Measurements from ENCODE around the gene SEMA3F.
"Not testable (repeated sequence)": the region's sequence is repeated elsewhere in the genome, so short reads cannot be mapped to it uniquely, and the experiment has no call there.

Gene SEMA3F

DNA sequence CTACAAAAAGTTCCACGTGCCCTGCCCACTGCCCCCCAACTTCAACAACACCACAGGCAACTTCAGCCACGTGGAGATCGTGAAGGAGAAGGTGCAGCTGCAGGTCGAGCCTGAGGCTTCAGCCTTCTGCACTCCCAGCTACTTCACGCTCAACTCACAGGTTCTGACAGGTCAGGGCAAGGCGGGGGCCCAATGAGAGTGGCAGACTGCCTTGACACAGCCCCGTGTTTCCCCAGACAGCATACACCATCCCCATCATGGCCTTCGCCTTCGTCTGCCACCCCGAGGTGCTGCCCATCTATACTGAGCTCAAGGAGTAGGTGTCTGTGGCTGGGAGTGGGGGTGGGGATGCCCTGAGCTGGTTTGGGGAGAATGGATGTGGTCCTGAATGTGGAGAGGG lies 62.6 kb downstream of the SEMA3F start:
- H3K9ac ChIP-seq (ENCODE audit: low read depth, low read length) = no peak overlapping the region
- no peaks in the 10 kb centered on the region for H3K4me1 ChIP-seq (ENCODE audit: insufficient read depth, low read length)
- no peaks in the 10 kb centered on the region for H3K9me3 ChIP-seq (ENCODE audit: insufficient read depth, low read depth, low read length)
- no peak overlapping the region for H3K27ac ChIP-seq (ENCODE audit: low read depth, low read length)
- H3K27me3 ChIP-seq (ENCODE audit: insufficient read depth, low read length) = no peaks in the 10 kb centered on the region
- WGBS = 87% methylated on average over 10 of the region's 10 CpGs
- H3K4me3 ChIP-seq (ENCODE audit: low read length) = no peak overlapping the region
- H3K36me3 ChIP-seq (ENCODE audit: insufficient read depth, low read length) = no peaks in the 10 kb centered on the region

DNA sequence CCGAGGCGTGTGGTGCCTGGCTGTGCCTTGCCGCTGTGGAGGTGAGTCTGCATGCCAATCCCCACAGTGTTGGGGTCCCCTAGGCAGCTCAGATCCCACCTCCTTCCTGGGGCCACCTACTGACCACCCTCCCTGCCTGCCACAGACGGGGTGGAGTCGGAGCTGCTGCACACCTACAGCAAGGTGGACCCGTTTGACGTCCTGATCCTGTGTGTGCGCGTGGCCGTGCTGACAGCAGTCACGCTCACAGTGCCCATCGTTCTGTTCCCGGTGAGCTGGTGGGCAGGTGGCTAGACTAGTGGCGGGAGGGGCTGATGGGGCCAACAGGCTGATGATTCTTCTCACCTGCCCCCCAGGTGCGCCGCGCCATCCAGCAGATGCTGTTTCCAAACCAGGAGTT lies 63.3 kb downstream of the SEMA3F start:
- Histone ChIP-seq H3K9me3 (ENCODE audit: insufficient read depth, low read depth, low read length) (no peaks in the 10 kb centered on the region), H3K9ac (ENCODE audit: low read depth, low read length) (no peak overlapping the region), H3K4me3 (ENCODE audit: low read length) (no peak overlapping the region), H3K27me3 (ENCODE audit: insufficient read depth, low read length) (no peaks in the 10 kb centered on the region), H3K27ac (ENCODE audit: low read depth, low read length) (no peak overlapping the region), H3K4me1 (ENCODE audit: insufficient read depth, low read length) (no peaks in the 10 kb centered on the region), H3K36me3 (ENCODE audit: insufficient read depth, low read length) (no peaks in the 10 kb centered on the region)
- 94% methylated on average over 17 of the region's 17 CpGs for WGBS

DNA sequence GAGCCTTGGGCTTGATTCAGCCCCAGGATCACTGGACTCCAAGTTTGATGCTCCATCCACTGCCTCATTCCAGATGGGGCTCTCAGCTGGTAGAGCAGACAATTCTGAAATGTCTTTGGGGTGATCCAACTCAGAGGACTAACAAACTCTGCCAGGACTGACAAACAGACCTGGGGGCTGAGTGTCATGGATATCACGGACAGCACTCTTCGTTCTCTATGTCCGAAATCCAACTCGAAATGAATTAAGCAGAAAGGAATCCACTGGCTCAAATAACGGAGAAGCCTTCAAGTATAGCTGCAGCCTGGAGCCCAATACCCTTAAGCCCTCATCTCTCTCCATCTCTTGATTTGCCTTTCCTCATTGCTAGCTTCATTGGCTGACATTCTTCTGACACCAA lies 64.2 kb downstream of the SEMA3F start:
- no peaks in the 10 kb centered on the region for H3K4me1 ChIP-seq (ENCODE audit: insufficient read depth, low read length)
- no peak overlapping the region for H3K4me3 ChIP-seq (ENCODE audit: low read length)
- no peaks in the 10 kb centered on the region for H3K27me3 ChIP-seq (ENCODE audit: insufficient read depth, low read length)
- H3K9me3 ChIP-seq (ENCODE audit: insufficient read depth, low read depth, low read length) = no peaks in the 10 kb centered on the region
- no peaks in the 10 kb centered on the region for H3K36me3 ChIP-seq (ENCODE audit: insufficient read depth, low read length)
- H3K27ac ChIP-seq (ENCODE audit: low read depth, low read length) = no peak overlapping the region
- WGBS = 90% methylated on average over 5 of the region's 5 CpGs
- no peak overlapping the region for H3K9ac ChIP-seq (ENCODE audit: low read depth, low read length)

DNA sequence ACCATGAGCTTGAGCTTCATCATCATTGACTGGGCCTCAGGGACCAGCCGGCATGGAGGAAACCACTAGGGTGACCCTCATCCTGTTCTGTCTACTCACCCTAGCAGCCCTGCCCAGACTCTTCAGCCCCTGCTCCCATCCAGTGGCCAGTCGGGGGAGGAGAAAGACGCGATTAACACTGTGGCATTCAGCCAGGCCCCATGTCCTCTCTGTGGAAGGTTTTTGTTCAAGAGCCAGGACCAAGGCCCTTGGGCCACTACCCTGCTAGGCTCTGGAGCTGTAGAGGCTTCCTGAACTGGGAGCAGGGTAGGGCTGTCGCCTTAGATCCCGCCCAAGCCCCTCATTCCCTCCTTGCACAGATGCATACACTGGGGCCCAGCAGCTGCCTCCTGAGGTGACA lies 65.0 kb downstream of the SEMA3F start:
- 87% methylated on average over 6 of the region's 6 CpGs for WGBS

DNA sequence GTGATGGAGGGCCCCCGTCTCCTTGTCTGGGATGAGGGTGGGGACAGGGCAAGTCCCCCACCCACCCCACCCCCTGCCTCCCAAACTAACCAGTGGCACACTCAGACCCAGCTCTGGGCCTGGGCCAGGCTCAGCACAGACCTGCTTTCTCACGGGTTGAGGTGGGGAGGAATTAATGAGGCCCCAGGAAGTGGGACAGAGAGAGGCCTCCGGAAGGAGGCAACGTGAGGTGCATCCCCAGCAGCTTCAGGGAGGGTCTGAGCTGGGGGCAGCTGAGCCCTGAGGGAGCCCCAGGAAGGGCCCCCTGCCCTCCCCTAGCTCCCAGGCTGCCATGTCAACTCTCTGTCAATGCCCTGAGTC lies 65.9 kb downstream of the SEMA3F start:
- Histone ChIP-seq H3K36me3 (ENCODE audit: insufficient read depth, low read length) (no peaks in the 10 kb centered on the region), H3K4me3 (ENCODE audit: low read length) (no peak overlapping the region), H3K4me1 (ENCODE audit: insufficient read depth, low read length) (no peaks in the 10 kb centered on the region), H3K9me3 (ENCODE audit: insufficient read depth, low read depth, low read length) (no peaks in the 10 kb centered on the region), H3K9ac (ENCODE audit: low read depth, low read length) (no peak overlapping the region), H3K27me3 (ENCODE audit: insufficient read depth, low read length) (no peaks in the 10 kb centered on the region), H3K27ac (ENCODE audit: low read depth, low read length) (no peak overlapping the region)
- 89% methylated on average over 3 of the region's 4 CpGs for WGBS

More for the DNA sequence above, 65.0 kb downstream of the SEMA3F start:
- Histone ChIP-seq H3K27ac (ENCODE audit: low read depth, low read length) (no peak overlapping the region), H3K27me3 (ENCODE audit: insufficient read depth, low read length) (no peaks in the 10 kb centered on the region), H3K9ac (ENCODE audit: low read depth, low read length) (no peak overlapping the region), H3K36me3 (ENCODE audit: insufficient read depth, low read length) (no peaks in the 10 kb centered on the region), H3K9me3 (ENCODE audit: insufficient read depth, low read depth, low read length) (no peaks in the 10 kb centered on the region), H3K4me3 (ENCODE audit: low read length) (no peak overlapping the region), H3K4me1 (ENCODE audit: insufficient read depth, low read length) (no peaks in the 10 kb centered on the region)

DNA sequence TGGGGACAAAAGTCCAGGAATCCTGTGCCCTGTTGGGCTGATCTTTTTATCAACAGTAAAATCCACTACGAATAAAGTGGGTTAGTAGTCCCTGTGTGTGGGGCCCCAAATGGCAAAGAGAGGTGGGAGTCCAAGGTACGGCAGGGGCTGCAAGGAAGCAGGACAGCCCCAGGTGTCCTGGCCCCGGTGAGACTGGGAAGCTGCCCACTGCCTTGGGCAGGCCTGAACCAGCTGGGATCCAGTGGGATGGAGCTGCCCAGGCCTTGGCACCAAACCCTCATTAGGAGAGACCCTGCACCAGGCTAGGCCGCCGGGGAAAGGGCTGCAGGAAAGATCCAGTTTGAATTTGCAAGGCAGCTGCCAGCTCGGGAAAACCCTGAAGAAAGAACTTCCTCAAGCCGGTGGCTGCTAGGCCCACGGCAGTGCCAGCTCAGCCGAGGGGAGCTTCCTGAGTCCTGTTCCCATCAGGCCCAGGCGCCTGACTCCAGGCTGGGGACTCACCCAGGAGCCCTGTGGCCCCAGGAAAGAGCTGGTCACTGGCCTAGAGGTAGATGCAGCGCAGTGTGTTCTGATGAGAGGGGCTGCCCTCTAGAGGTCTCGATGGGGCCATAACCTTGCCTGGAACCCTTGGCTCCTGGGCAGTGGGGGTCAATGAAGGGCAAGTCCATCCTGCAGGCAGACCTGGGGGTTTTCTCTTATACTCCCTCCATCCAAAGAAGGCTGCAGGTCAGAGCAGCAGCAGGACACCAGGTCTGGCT lies 66.5 kb downstream of the SEMA3F start:
- no peaks in the 10 kb centered on the region for H3K36me3 ChIP-seq (ENCODE audit: insufficient read depth, low read length)
- WGBS = 75% methylated on average over 12 of the region's 12 CpGs
- peaks cover 3% of the 10 kb centered on the region; the same call in 1 of the 2 replicates for H3K27me3 ChIP-seq (ENCODE audit: insufficient read depth, low read length)
- no peak overlapping the region for H3K9ac ChIP-seq (ENCODE audit: low read depth, low read length)
- H3K27ac ChIP-seq (ENCODE audit: low read depth, low read length) = no peak overlapping the region
- H3K4me1 ChIP-seq (ENCODE audit: insufficient read depth, low read length) = no peaks in the 10 kb centered on the region
- H3K9me3 ChIP-seq (ENCODE audit: insufficient read depth, low read depth, low read length) = no peaks in the 10 kb centered on the region
- H3K4me3 ChIP-seq (ENCODE audit: low read length) = no peak overlapping the region

DNA sequence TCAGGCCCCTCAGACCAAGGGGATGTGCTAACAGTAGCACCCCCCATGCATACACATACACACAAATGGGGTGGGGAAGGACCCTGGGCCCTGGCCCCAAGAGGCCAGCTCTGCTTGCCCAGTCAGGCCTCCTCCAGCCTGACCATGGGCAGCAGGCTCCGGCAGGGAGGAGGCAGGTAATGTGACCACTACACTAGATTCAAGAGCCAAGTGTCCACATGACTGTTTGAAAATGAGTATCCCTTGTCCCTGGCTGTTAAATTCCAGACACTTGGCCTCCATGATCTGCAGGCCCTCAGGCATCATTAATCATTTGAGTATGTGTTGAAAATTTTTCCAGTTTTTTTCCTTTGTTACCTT lies 67.0 kb downstream of the SEMA3F start:
- H3K27me3 ChIP-seq (ENCODE audit: insufficient read depth, low read length) = peaks cover 9% of the 10 kb centered on the region
- no peaks in the 10 kb centered on the region for H3K4me1 ChIP-seq (ENCODE audit: insufficient read depth, low read length)
- H3K36me3 ChIP-seq (ENCODE audit: insufficient read depth, low read length) = no peaks in the 10 kb centered on the region
- 87% methylated on average over 1 of the region's 1 CpG for whole genome bisulfite sequencing
- no peak overlapping the region for H3K4me3 ChIP-seq (ENCODE audit: low read length)
- H3K27ac ChIP-seq (ENCODE audit: low read depth, low read length) = no peak overlapping the region
- H3K9me3 ChIP-seq (ENCODE audit: insufficient read depth, low read depth, low read length) = no peaks in the 10 kb centered on the region
- H3K9ac ChIP-seq (ENCODE audit: low read depth, low read length) = no peak overlapping the region

DNA sequence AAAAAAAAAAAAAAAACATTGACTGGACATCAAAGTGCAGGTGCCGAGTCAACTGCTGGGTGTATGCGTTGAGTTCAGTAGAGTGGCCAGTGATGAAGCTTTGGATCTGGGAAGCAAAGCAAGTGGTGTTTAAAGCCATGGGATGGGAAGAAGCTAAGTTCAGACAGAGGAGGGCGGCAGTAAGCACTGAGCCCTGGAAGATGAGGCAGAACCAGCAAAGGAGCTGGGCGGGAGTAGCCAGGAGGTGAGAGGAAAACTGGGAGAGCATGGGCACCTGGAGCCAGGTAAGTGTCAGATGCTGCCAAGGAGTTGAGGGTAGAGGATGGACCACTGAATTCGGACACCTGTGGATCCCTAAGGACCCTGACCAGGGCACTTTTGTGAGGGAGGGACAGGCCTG lies 69.5 kb downstream of the SEMA3F start:
- H3K36me3 ChIP-seq (ENCODE audit: insufficient read depth, low read length) = no peaks in the 10 kb centered on the region
- peaks cover 12% of the 10 kb centered on the region for H3K4me1 ChIP-seq (ENCODE audit: insufficient read depth, low read length)
- H3K4me3 ChIP-seq (ENCODE audit: low read length) = no peak overlapping the region
- WGBS = 71% methylated on average over 5 of the region's 5 CpGs
- peaks cover 9% of the 10 kb centered on the region for H3K27me3 ChIP-seq (ENCODE audit: insufficient read depth, low read length)
- H3K9me3 ChIP-seq (ENCODE audit: insufficient read depth, low read depth, low read length) = no peaks in the 10 kb centered on the region
- H3K9ac ChIP-seq (ENCODE audit: low read depth, low read length) = no peak overlapping the region
- H3K27ac ChIP-seq (ENCODE audit: low read depth, low read length) = no peak overlapping the region

DNA sequence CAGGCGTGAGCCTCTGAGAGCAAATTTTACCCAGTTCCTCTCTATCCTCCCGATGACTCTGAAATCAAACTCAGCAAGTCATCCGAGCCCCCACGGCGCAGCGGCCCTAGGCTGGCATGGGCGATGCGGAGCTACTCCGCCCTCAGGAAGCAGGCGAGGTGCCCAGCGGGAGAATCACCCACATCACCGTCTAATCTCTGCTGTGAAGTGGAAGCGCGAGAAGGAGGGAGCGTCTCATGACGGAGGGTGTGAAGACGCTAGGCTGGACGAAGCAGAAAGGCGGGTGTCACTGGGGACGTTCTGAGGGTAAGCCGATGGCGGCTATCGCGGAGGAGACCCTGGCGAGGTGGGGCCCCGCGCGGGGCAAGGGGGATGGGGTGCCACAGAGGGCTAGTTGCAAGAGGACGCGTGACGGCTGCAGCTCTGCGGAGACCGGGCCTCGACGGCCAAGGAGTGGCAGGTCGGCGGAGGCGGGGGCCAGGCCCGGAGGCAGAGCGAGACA lies 71.8 kb downstream of the SEMA3F start:
- H3K27ac ChIP-seq (ENCODE audit: low read depth, low read length) = no peak overlapping the region
- WGBS = 2% methylated on average over 40 of the region's 40 CpGs
- peak overlapping the region; percentile 60; the same call in 1 of the 2 replicates for H3K9ac ChIP-seq (ENCODE audit: low read depth, low read length)
- H3K9me3 ChIP-seq (ENCODE audit: insufficient read depth, low read depth, low read length) = no peaks in the 10 kb centered on the region
- peaks cover 9% of the 10 kb centered on the region for H3K27me3 ChIP-seq (ENCODE audit: insufficient read depth, low read length)
- H3K4me3 ChIP-seq (ENCODE audit: low read length) = peak overlapping the region; percentile 86
- no peaks in the 10 kb centered on the region for H3K36me3 ChIP-seq (ENCODE audit: insufficient read depth, low read length)
- peaks cover 12% of the 10 kb centered on the region for H3K4me1 ChIP-seq (ENCODE audit: insufficient read depth, low read length)

DNA sequence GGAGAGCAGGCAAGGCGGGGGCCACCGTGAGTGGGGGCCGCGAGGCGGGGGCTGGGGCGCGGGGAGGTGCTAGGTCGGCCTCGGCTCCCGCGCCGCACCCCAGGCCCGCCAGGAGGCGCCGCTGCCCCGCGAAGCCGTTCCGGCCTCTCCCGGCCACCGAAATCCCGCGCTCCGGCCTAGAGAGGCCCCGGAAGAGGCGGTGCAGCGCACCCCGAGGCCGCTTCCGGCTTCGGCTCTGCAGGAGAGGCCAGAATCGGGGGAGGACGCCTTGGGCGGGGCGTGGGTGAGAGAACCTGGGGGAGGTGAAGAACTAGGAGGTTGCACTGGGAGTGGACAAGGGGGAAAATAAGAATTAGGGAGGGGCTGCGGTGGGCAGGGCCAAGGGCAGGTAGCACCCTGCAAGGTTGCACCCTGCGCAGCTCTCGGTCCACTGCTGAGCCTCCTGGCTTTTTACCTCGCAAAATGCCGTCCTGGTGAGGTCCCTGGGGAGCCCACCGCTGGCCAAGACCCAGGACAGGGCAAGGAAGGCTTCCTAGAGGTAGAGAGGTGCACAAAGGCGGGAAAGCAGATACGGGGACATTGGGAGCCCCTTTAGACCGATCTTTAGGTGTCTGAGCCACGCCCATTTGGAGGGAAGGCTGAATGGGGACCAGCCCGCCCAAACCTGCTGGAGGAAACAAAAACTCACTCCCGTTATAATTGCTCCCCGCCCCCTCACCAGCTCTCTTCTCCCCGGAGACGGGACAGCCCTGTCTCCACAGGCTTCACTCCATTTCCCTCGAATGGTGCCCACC lies 72.5 kb downstream of the SEMA3F start:
- Histone ChIP-seq H3K27me3 (ENCODE audit: insufficient read depth, low read length) (peaks cover 9% of the 10 kb centered on the region), H3K27ac (ENCODE audit: low read depth, low read length) (peak overlapping the region; percentile 88), H3K9ac (ENCODE audit: low read depth, low read length) (peak overlapping the region; percentile 91), H3K36me3 (ENCODE audit: insufficient read depth, low read length) (no peaks in the 10 kb centered on the region), H3K4me1 (ENCODE audit: insufficient read depth, low read length) (peaks cover 12% of the 10 kb centered on the region), H3K9me3 (ENCODE audit: insufficient read depth, low read depth, low read length) (no peaks in the 10 kb centered on the region), H3K4me3 (ENCODE audit: low read length) (peak overlapping the region; percentile 86)
- WGBS = under 1% methylated on average over 51 of the region's 51 CpGs

DNA sequence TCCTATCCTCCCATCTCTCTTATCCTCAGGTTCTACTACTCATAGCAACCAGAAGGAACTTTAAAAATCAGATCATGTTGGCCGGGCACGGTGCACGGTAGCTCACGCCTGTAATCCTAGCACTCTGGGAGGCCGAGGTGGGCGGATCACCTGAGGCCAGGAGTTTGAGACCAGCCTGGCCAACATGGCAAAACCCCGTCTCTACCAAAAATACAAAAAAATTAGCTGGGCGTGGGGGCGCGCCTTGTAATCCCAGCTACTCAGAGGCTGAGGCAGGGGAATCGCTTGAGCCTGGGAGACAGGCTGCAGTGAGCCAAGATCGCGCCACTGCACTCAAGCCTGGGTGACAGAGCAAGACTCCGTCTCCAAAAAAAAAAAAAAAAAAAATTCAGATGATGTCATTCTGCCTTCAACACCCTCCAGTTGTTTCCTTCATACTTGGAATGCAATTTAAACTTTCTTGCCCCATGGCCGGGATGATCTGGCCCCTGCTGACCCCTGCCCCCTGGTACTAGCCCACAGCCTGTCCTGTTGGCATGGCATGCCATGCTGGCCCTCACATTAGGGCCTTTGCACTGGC lies 73.2 kb downstream of the SEMA3F start:
- H3K4me3 ChIP-seq (ENCODE audit: low read length) = peak overlapping the region; percentile 86
- peak overlapping the region; percentile 88 for H3K27ac ChIP-seq (ENCODE audit: low read depth, low read length)
- peak overlapping the region; percentile 91 for H3K9ac ChIP-seq (ENCODE audit: low read depth, low read length)

More for the DNA sequence above, 73.2 kb downstream of the SEMA3F start:
- H3K4me1 ChIP-seq (ENCODE audit: insufficient read depth, low read length) = peaks cover 12% of the 10 kb centered on the region
- H3K9me3 ChIP-seq (ENCODE audit: insufficient read depth, low read depth, low read length); H3K36me3 ChIP-seq (ENCODE audit: insufficient read depth, low read length); H3K27me3 ChIP-seq (ENCODE audit: insufficient read depth, low read length): not testable (repeated sequence)
- 33% methylated on average over 15 of the region's 15 CpGs for WGBS
